HEK293 (cell line): ENCODE measurements around the gene BACH2.

ENCODE experiments used
- CTCF ChIA-PET: fragments of 350-600 bp; formaldehyde crosslinking; extraction: SDS; loops from one replicate; lab custom pipeline; 2021; ENCODE audit warnings: antibody characterized with exemption; lab: Yijun Ruan, JAX
- POLR2A ChIA-PET: fragments of 300-600 bp; formaldehyde crosslinking; extraction: SDS; loops from one replicate; lab custom pipeline; 2020; ENCODE audit warnings: antibody characterized with exemption, inconsistent platforms; lab: Yijun Ruan, JAX
- H3K27ac ChIP-seq: fragments of 200-500 bp; sonication (Bioruptor generic); 2 replicates; pipeline ENCODE4 v1.5.1; 2014; ENCODE audit warnings: low read depth, low read length, control low read depth, inconsistent platforms; ENCODE audit errors: extremely low read depth
- H3K36me3 ChIP-seq, 2 experiments: fragments of 200-500 bp in 1 of 2; sonication (Bioruptor generic) in 1 of 2; 1 replicate in 1 of 2; 2 replicates in 1 of 2; pipeline ENCODE4 v1.5.1; 2014 to 2017; ENCODE audit warnings: inconsistent platforms in 2 of 2, low read length in 2 of 2; ENCODE audit not compliant: control insufficient read depth in 2 of 2, insufficient read depth in 1 of 2
- H3K4me1 ChIP-seq: fragments of 200-500 bp; sonication (Bioruptor generic); 2 replicates; pipeline ENCODE4 v1.5.1; 2014; ENCODE audit warnings: mild to moderate bottlenecking, low read length, inconsistent platforms; ENCODE audit not compliant: control insufficient read depth, insufficient read depth
- H3K4me3 ChIP-seq: 2 replicates; pipeline ENCODE4 v1.5.1; 2011; ENCODE audit warnings: low read depth, mild to moderate bottlenecking, control low read depth, low read length, moderate library complexity
- H3K9me3 ChIP-seq: fragments of 200-500 bp; sonication (Bioruptor generic); 2 replicates; pipeline ENCODE4 v1.5.1; 2014; ENCODE audit warnings: low read depth, low read length, inconsistent platforms; ENCODE audit not compliant: control insufficient read depth, insufficient read depth
- TRIM28 ChIP-seq: IDR thresholded peaks from 2 replicates; pipeline ENCODE4 v1.6.1; 2011; ENCODE audit warnings: low read length, control low read depth, borderline replicate concordance
- ZBTB20 ChIP-seq: fragments of 450-650 bp; formaldehyde crosslinking; IDR thresholded peaks from 2 replicates; pipeline ENCODE4 v1.5.1; 2016; ENCODE audit warnings: missing biosample characterization, missing genetic modification characterization
- ZBTB48 ChIP-seq: fragments of 450-650 bp; formaldehyde crosslinking; IDR thresholded peaks from 2 replicates; pipeline ENCODE4 v1.5.1; 2016; ENCODE audit warnings: missing biosample characterization, missing genetic modification characterization
- ZBTB7A ChIP-seq: fragments of 450-650 bp; formaldehyde crosslinking; IDR thresholded peaks from 2 replicates; pipeline ENCODE4 v1.5.1; 2016; ENCODE audit warnings: low read depth, missing biosample characterization, missing genetic modification characterization
- ZFP69B ChIP-seq: fragments of 450-650 bp; formaldehyde crosslinking; IDR thresholded peaks from 2 replicates; pipeline ENCODE4 v1.5.1; 2016; ENCODE audit warnings: missing biosample characterization, missing genetic modification characterization
- ZNF24 ChIP-seq: fragments of 450-650 bp; formaldehyde crosslinking; IDR thresholded peaks from 2 replicates; pipeline ENCODE4 v1.5.1; 2016; ENCODE audit warnings: missing biosample characterization, missing genetic modification characterization
- ZNF335 ChIP-seq: fragments of 450-650 bp; formaldehyde crosslinking; conservative IDR thresholded peaks from 2 replicates; pipeline ENCODE4 v1.5.1; 2016; ENCODE audit warnings: missing biosample characterization, missing genetic modification characterization
- ZNF341 ChIP-seq: fragments of 450-650 bp; formaldehyde crosslinking; IDR thresholded peaks from 2 replicates; pipeline ENCODE4; 2016; ENCODE audit warnings: low read depth, missing biosample characterization, missing genetic modification characterization
- TF ChIP-seq, protein P1 (sequence below): fragments of 450-650 bp; formaldehyde crosslinking; IDR thresholded peaks from 2 replicates; pipeline ENCODE4 v1.5.1; 2016; ENCODE audit warnings: missing biosample characterization, missing genetic modification characterization
- TF ChIP-seq, protein P2 (sequence below): fragments of 450-650 bp; formaldehyde crosslinking; IDR thresholded peaks from 2 replicates; pipeline ENCODE4 v1.5.1; 2016; ENCODE audit warnings: missing biosample characterization, missing genetic modification characterization
- TF ChIP-seq, protein P3 (sequence below): fragments of 450-650 bp; formaldehyde crosslinking; optimal IDR thresholded peaks from 2 replicates; pipeline ENCODE3; 2016; ENCODE audit warnings: missing biosample characterization, mild to moderate bottlenecking, missing genetic modification characterization
- TF ChIP-seq, protein P4 (sequence below): fragments of 450-650 bp; formaldehyde crosslinking; IDR thresholded peaks from 2 replicates; pipeline ENCODE4 v1.5.1; 2016; ENCODE audit warnings: missing biosample characterization, missing genetic modification characterization

BACH2 gene

DNA sequence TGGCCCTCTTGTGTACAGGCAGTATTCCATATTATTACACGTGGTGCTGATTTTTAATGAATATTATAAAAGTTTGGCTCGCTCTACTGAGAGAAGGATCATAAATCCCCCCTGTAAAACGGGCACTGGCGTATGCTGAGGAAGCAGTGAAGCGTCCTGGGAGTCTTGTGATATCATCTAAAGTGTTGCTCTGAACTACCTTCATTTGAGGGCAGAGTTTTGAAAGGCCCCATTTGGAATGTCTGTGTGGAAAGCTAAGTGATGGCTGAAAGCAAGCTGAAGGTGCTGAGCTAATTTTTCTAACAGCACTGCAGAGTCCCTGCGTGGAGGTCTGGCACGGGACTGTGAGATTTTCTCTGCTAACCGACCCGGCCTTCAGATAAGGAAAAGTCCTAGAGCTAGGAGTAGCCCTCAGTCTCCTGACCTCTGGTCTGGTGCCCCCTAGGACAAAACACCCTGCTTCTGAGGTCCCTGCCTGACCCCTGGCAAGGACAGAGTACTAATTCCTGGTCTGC is 1.3 kb upstream of the BACH2 start (continued):
- no peak for TF ChIP-seq ZBTB7A (tag by site-specific recombination)

DNA sequence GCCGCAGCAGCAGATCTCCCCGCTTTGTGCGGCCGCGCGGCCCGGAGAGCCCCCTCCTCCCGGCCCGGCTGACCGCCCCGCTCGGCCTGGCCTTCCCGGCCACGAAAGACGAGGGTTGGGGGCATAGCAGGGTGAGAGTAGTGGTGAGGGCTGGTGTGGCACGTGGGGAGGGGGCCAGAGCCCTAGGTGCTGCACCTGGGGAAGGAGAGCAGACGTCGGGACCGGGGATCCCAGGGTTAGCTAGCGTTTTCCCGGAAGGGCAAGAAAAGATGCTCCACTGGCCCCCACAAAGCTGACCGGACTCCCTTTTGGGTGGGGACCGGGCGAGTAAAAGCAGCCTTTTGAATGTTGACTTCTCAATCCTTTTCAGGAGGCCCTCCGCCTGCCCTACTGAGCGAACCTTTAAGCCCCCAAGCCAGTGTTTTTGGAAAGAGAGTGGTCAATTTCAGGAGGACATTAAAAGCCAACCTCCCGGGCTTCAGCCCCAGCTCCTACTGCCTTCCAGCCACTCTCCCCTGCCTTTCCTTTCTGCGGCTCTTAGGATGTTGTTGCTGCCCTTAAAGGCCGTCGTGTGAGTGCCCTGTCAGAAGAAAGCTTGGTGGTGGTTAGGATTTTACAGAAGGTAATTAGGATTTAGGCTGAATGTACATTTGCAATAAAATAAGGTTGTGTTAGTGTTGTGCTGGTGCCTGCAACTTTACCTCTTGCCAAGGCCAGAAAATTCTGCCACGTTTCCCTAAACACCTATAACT is 648 bp upstream of the BACH2 start:
- TF ChIP-seq ZNF335 (peak; percentile 83), ZBTB20 (peak; percentile 58), ZNF341 (tag by site-specific recombination) (peak; percentile 42; the same call in 1 of the 2 replicates), ZNF24 (tag by site-specific recombination) (no peak), TRIM28 (0 out of 2 replicates have a peak, but pooled peaks have one; percentile 52), ZFP69B (no peak), ZBTB48 (0 out of 2 replicates have a peak, but pooled peaks have one; percentile 22)
- TF ChIP-seq, protein P1, sequence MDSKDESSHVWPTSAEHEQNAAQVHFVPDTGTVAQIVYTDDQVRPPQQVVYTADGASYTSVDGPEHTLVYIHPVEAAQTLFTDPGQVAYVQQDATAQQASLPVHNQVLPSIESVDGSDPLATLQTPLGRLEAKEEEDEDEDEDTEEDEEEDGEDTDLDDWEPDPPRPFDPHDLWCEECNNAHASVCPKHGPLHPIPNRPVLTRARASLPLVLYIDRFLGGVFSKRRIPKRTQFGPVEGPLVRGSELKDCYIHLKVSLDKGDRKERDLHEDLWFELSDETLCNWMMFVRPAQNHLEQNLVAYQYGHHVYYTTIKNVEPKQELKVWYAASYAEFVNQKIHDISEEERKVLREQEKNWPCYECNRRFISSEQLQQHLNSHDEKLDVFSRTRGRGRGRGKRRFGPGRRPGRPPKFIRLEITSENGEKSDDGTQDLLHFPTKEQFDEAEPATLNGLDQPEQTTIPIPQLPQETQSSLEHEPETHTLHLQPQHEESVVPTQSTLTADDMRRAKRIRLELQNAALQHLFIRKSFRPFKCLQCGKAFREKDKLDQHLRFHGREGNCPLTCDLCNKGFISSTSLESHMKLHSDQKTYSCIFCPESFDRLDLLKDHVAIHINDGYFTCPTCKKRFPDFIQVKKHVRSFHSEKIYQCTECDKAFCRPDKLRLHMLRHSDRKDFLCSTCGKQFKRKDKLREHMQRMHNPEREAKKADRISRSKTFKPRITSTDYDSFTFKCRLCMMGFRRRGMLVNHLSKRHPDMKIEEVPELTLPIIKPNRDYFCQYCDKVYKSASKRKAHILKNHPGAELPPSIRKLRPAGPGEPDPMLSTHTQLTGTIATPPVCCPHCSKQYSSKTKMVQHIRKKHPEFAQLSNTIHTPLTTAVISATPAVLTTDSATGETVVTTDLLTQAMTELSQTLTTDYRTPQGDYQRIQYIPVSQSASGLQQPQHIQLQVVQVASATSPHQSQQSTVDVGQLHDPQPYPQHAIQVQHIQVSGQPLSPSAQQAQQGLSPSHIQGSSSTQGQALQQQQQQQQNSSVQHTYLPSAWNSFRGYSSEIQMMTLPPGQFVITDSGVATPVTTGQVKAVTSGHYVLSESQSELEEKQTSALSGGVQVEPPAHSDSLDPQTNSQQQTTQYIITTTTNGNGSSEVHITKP (tag by site-specific recombination), result peak; percentile 33; the same call in 1 of the 2 replicates
- TF ChIP-seq, protein P2, sequence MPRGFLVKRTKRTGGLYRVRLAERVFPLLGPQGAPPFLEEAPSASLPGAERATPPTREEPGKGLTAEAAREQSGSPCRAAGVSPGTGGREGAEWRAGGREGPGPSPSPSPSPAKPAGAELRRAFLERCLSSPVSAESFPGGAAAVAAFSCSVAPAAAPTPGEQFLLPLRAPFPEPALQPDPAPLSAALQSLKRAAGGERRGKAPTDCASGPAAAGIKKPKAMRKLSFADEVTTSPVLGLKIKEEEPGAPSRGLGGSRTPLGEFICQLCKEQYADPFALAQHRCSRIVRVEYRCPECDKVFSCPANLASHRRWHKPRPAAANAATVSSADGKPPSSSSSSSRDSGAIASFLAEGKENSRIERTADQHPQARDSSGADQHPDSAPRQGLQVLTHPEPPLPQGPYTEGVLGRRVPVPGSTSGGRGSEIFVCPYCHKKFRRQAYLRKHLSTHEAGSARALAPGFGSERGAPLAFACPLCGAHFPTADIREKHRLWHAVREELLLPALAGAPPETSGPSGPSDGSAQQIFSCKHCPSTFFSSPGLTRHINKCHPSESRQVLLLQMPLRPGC (tag by site-specific recombination), result 0 out of 2 replicates have a peak, but pooled peaks have one; percentile 3
- TF ChIP-seq, protein P3, sequence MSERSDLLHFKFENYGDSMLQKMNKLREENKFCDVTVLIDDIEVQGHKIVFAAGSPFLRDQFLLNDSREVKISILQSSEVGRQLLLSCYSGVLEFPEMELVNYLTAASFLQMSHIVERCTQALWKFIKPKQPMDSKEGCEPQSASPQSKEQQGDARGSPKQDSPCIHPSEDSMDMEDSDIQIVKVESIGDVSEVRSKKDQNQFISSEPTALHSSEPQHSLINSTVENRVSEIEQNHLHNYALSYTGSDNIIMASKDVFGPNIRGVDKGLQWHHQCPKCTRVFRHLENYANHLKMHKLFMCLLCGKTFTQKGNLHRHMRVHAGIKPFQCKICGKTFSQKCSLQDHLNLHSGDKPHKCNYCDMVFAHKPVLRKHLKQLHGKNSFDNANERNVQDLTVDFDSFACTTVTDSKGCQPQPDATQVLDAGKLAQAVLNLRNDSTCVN (tag by site-specific recombination), result peak; percentile 26
- TF ChIP-seq, protein P4, sequence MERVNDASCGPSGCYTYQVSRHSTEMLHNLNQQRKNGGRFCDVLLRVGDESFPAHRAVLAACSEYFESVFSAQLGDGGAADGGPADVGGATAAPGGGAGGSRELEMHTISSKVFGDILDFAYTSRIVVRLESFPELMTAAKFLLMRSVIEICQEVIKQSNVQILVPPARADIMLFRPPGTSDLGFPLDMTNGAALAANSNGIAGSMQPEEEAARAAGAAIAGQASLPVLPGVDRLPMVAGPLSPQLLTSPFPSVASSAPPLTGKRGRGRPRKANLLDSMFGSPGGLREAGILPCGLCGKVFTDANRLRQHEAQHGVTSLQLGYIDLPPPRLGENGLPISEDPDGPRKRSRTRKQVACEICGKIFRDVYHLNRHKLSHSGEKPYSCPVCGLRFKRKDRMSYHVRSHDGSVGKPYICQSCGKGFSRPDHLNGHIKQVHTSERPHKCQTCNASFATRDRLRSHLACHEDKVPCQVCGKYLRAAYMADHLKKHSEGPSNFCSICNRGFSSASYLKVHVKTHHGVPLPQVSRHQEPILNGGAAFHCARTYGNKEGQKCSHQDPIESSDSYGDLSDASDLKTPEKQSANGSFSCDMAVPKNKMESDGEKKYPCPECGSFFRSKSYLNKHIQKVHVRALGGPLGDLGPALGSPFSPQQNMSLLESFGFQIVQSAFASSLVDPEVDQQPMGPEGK (tag by site-specific recombination), result peak; percentile 72
- Histone ChIP-seq H3K9me3 (no peaks in the 10 kb centered on the region), H3K27ac (peak overlapping the region; percentile 55; the same call in 1 of the 2 replicates), H3K4me1 (no peaks in the 10 kb centered on the region; the same call in 1 of the 2 replicates), H3K4me3 (peak overlapping the region; percentile 82), H3K36me3 (no peaks in the 10 kb centered on the region)
- ChIA-PET CTCF (interaction anchor here (0.7 to 2.7 kb wide), 4 partner anchors 86 to 357 kb away, joined by 3 to 18 read pairs (median 4); no protein-coding TSS in a partner anchor), POLR2A (interaction anchor here (1.1 kb wide), 2 partner anchors 107 to 251 kb away, joined by 3 read pairs; no protein-coding TSS in a partner anchor)
